DOHH2 (cell line): Measurements from ENCODE around the gene FAM25G.
"Not testable (repeated sequence)": the region's sequence is repeated elsewhere in the genome, so short reads cannot be mapped to it uniquely, and the experiment has no call there.

Experiments used
- CTCF ChIP-seq: fragments of 200-600 bp; sonication (generic); IDR thresholded peaks from one replicate; pipeline ENCODE4 v1.5.1; 2014; ENCODE audit warnings: antibody characterized with exemption, mild to moderate bottlenecking, low read depth, low read length; ENCODE audit not compliant: poor library complexity, severe bottlenecking
- EZH2phosphoT487 ChIP-seq: fragments of 200-600 bp; sonication (generic); IDR thresholded peaks from 2 replicates; pipeline ENCODE4 v1.6.1; 2017; ENCODE audit warnings: borderline replicate concordance, mild to moderate bottlenecking, antibody characterized with exemption, low read length, moderate library complexity, mixed read lengths

GRCh38 chr10:47494226-47494625, 2.7 kb upstream of the FAM25G start:
- not testable (repeated sequence) for TF ChIP-seq CTCF, EZH2phosphoT487
